ENCODE data around the gene ASCC1.

DNA sequence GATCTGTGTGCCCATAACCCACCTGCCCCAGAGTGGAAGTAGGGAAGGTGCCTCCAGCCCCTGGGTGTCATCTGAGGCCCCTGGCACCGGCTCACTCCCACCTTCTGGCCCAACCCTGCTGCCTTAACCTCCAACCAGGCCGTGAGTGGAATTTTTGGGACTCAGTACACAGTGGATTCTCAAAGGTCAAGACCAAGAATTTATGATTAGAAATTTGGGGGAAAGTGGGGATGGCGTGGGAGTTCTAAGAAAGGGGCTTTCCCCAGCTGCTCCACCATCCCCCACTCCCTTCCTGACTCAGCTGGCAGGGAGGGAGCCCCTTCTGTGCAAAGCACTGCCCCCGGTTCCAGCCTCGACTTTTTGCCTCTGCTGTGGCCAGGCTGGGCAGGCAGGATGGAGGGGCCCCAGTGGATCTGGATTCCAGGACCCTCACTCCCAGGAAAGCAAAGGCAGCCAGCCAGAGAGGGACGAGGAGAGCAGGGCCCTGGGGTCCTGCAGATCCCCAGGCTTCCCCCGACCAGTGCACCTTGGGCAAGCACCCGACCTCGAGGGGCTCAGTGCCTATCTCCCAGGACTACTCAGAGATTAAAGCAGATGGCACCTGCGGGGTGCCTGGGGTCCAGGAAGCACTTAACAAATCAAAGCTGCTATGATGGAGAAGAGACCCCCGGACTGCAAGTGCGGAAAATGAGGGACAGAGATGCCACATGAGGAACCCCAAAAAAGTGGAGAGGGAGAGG is 140.5 kb downstream of the ASCC1 start:
- no peak for TF ChIP-seq ZFX (IDR thresholded peaks at IDR 0.05)
- TF ChIP-seq, protein P1, sequence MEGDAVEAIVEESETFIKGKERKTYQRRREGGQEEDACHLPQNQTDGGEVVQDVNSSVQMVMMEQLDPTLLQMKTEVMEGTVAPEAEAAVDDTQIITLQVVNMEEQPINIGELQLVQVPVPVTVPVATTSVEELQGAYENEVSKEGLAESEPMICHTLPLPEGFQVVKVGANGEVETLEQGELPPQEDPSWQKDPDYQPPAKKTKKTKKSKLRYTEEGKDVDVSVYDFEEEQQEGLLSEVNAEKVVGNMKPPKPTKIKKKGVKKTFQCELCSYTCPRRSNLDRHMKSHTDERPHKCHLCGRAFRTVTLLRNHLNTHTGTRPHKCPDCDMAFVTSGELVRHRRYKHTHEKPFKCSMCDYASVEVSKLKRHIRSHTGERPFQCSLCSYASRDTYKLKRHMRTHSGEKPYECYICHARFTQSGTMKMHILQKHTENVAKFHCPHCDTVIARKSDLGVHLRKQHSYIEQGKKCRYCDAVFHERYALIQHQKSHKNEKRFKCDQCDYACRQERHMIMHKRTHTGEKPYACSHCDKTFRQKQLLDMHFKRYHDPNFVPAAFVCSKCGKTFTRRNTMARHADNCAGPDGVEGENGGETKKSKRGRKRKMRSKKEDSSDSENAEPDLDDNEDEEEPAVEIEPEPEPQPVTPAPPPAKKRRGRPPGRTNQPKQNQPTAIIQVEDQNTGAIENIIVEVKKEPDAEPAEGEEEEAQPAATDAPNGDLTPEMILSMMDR (conservative IDR thresholded peaks at IDR 0.05) = no peak
